ENCODE data around the gene KNDC1.

The KNDC1 gene

GRCh38 chr10:133129859-133130495, 30.0 kb upstream of the KNDC1 start:
- no peak for DNase-seq
- no peak overlapping the region for H3K18ac ChIP-seq (ENCODE audit: low read depth in 1 of 2, low read length in 2 of 2)
- H3K4me1 ChIP-seq (ENCODE audit: control insufficient read depth, insufficient read depth, low read depth, low read length): peaks cover 5% of the 10 kb centered on the region
- H3K27ac ChIP-seq (ENCODE audit: low read length, poor library complexity, severe bottlenecking): no peak overlapping the region
- peaks cover 0 to 17% of the 10 kb centered on the region in 2 experiments for H3K27me3 ChIP-seq (ENCODE audit: control insufficient read depth in 1 of 2, insufficient read depth in 1 of 2, low read length in 2 of 2)
- no peak overlapping the region for H3K9ac ChIP-seq (ENCODE audit: low read length)
- no peak overlapping the region for H3K23ac ChIP-seq (ENCODE audit: low read length in 2 of 2)
- no peak overlapping the region for H2AFZ ChIP-seq (ENCODE audit: low read depth, low read length)
- no peak overlapping the region for H3K4me2 ChIP-seq (ENCODE audit: low read length, poor library complexity, severe bottlenecking)
- no peaks in the 10 kb centered on the region for H3K79me1 ChIP-seq (replicated peaks; ENCODE audit: low read length, poor library complexity, severe bottlenecking)
- H2AK5ac ChIP-seq (ENCODE audit: low read length, severe bottlenecking): no peak overlapping the region
- H4K8ac ChIP-seq (ENCODE audit: low read length): no peak overlapping the region
- no peak overlapping the region for H2BK120ac ChIP-seq (ENCODE audit: low read depth, low read length)
- H3K14ac ChIP-seq (ENCODE audit: low read length in 2 of 2): no peak overlapping the region
- 86% methylated on average over 19 of the region's 20 CpGs for WGBS
- no peaks in the 10 kb centered on the region for H3K9me3 ChIP-seq (ENCODE audit: control insufficient read depth, low read length)
- H2BK5ac ChIP-seq (ENCODE audit: low read depth, low read length, poor library complexity, severe bottlenecking): no peak overlapping the region
- no peak overlapping the region for H3K4me3 ChIP-seq (ENCODE audit: insufficient read depth in 1 of 2, low read depth in 1 of 2, low read length in 2 of 2)
- no peak overlapping the region for H2BK12ac ChIP-seq (ENCODE audit: low read length in 2 of 2)
- no peak overlapping the region for H2BK15ac ChIP-seq (ENCODE audit: low read depth, poor library complexity, severe bottlenecking)
- no peak overlapping the region for H3K4ac ChIP-seq (ENCODE audit: low read depth in 1 of 2, low read length in 2 of 2)
- no peak overlapping the region for H4K91ac ChIP-seq (ENCODE audit: low read length)
- peaks cover 0 to 3% of the 10 kb centered on the region in 2 experiments for H3K36me3 ChIP-seq (ENCODE audit: control insufficient read depth in 1 of 2, insufficient read depth in 2 of 2, low read depth in 1 of 2, low read length in 2 of 2)

- H4K91ac ChIP-seq (ENCODE audit: low read length): peak overlapping the region; percentile 61
- H2BK15ac ChIP-seq (ENCODE audit: low read depth, poor library complexity, severe bottlenecking): no peak overlapping the region
- no peak overlapping the region for H2AFZ ChIP-seq (ENCODE audit: low read depth, low read length)
- no peak overlapping the region for H2BK5ac ChIP-seq (ENCODE audit: low read depth, low read length, poor library complexity, severe bottlenecking)
- H2BK120ac ChIP-seq (ENCODE audit: low read depth, low read length): no peak overlapping the region
- peaks cover 5% of the 10 kb centered on the region for H3K4me1 ChIP-seq (ENCODE audit: control insufficient read depth, insufficient read depth, low read depth, low read length)
- H3K79me1 ChIP-seq (replicated peaks; ENCODE audit: low read length, poor library complexity, severe bottlenecking): no peaks in the 10 kb centered on the region
- peaks cover 0 to 3% of the 10 kb centered on the region in 2 experiments for H3K36me3 ChIP-seq (ENCODE audit: control insufficient read depth in 1 of 2, insufficient read depth in 2 of 2, low read depth in 1 of 2, low read length in 2 of 2)
- H3K18ac ChIP-seq (ENCODE audit: low read depth in 1 of 2, low read length in 2 of 2): no peak overlapping the region
- H3K9ac ChIP-seq (ENCODE audit: low read length): no peak overlapping the region
- no peak overlapping the region for H3K4me2 ChIP-seq (ENCODE audit: low read length, poor library complexity, severe bottlenecking)
- no peak overlapping the region for H4K8ac ChIP-seq (ENCODE audit: low read length)
- no peak overlapping the region for H2BK12ac ChIP-seq (ENCODE audit: low read length in 2 of 2)
- no peak overlapping the region for H3K4me3 ChIP-seq (ENCODE audit: insufficient read depth in 1 of 2, low read depth in 1 of 2, low read length in 2 of 2)
- no peaks in the 10 kb centered on the region for H3K9me3 ChIP-seq (ENCODE audit: control insufficient read depth, low read length)
- H3K4ac ChIP-seq (ENCODE audit: low read depth in 1 of 2, low read length in 2 of 2): no peak overlapping the region
- no peak for DNase-seq
- H3K14ac ChIP-seq (ENCODE audit: low read length in 2 of 2): no peak overlapping the region
- H3K23ac ChIP-seq (ENCODE audit: low read length in 2 of 2): no peak overlapping the region
- WGBS: 85% methylated on average over 11 of the region's 11 CpGs
- peaks cover 0 to 16% of the 10 kb centered on the region in 2 experiments for H3K27me3 ChIP-seq (ENCODE audit: control insufficient read depth in 1 of 2, insufficient read depth in 1 of 2, low read length in 2 of 2)
- H3K27ac ChIP-seq (ENCODE audit: low read length, poor library complexity, severe bottlenecking): no peak overlapping the region
- no peak overlapping the region for H2AK5ac ChIP-seq (ENCODE audit: low read length, severe bottlenecking)
These were observed 29.4 kb upstream of the KNDC1 start for GRCh38 chr10:133130602-133131001.

GRCh38 chr10:133131053-133131452, 29.0 kb upstream of the KNDC1 start:
- Histone ChIP-seq H3K18ac (ENCODE audit: low read depth in 1 of 2, low read length in 2 of 2) (no peak overlapping the region), H2AFZ (ENCODE audit: low read depth, low read length) (no peak overlapping the region), H3K4ac (ENCODE audit: low read depth in 1 of 2, low read length in 2 of 2) (no peak overlapping the region), H3K23ac (ENCODE audit: low read length in 2 of 2) (no peak overlapping the region), H2BK5ac (ENCODE audit: low read depth, low read length, poor library complexity, severe bottlenecking) (no peak overlapping the region), H3K9ac (ENCODE audit: low read length) (no peak overlapping the region), H3K27ac (ENCODE audit: low read length, poor library complexity, severe bottlenecking) (no peak overlapping the region), H3K14ac (ENCODE audit: low read length in 2 of 2) (no peak overlapping the region), H3K36me3 (ENCODE audit: control insufficient read depth in 1 of 2, insufficient read depth in 2 of 2, low read depth in 1 of 2, low read length in 2 of 2) (peaks cover 0 to 3% of the 10 kb centered on the region in 2 experiments), H2BK120ac (ENCODE audit: low read depth, low read length) (no peak overlapping the region), H3K27me3 (ENCODE audit: control insufficient read depth in 1 of 2, insufficient read depth in 1 of 2, low read length in 2 of 2) (peaks cover 0 to 11% of the 10 kb centered on the region in 2 experiments), H4K8ac (ENCODE audit: low read length) (no peak overlapping the region), H3K4me2 (ENCODE audit: low read length, poor library complexity, severe bottlenecking) (no peak overlapping the region), H2AK5ac (ENCODE audit: low read length, severe bottlenecking) (no peak overlapping the region), H2BK12ac (ENCODE audit: low read length in 2 of 2) (no peak overlapping the region), H3K9me3 (ENCODE audit: control insufficient read depth, low read length) (no peaks in the 10 kb centered on the region), H3K4me3 (ENCODE audit: insufficient read depth in 1 of 2, low read depth in 1 of 2, low read length in 2 of 2) (no peak overlapping the region), H2BK15ac (ENCODE audit: low read depth, poor library complexity, severe bottlenecking) (no peak overlapping the region), H4K91ac (ENCODE audit: low read length) (no peak overlapping the region), H3K4me1 (ENCODE audit: control insufficient read depth, insufficient read depth, low read depth, low read length) (peaks cover 5% of the 10 kb centered on the region), H3K79me1 (replicated peaks; ENCODE audit: low read length, poor library complexity, severe bottlenecking) (no peaks in the 10 kb centered on the region)
- DNase-seq: no peak
- WGBS: 90% methylated on average over 18 of the region's 18 CpGs

GRCh38 chr10:133131734-133132472, 28.1 kb upstream of the KNDC1 start:
- DNase-seq: no peak
- no peak overlapping the region for H3K14ac ChIP-seq (ENCODE audit: low read length in 2 of 2)
- no peak overlapping the region for H2BK5ac ChIP-seq (ENCODE audit: low read depth, low read length, poor library complexity, severe bottlenecking)
- no peak overlapping the region for H3K27ac ChIP-seq (ENCODE audit: low read length, poor library complexity, severe bottlenecking)
- H3K18ac ChIP-seq (ENCODE audit: low read depth in 1 of 2, low read length in 2 of 2): no peak overlapping the region
- no peak overlapping the region for H2AFZ ChIP-seq (ENCODE audit: low read depth, low read length)
- H3K9me3 ChIP-seq (ENCODE audit: control insufficient read depth, low read length): no peaks in the 10 kb centered on the region
- no peak overlapping the region for H2BK12ac ChIP-seq (ENCODE audit: low read length in 2 of 2)
- no peak overlapping the region for H2AK5ac ChIP-seq (ENCODE audit: low read length, severe bottlenecking)
- peaks cover 0 to 5% of the 10 kb centered on the region in 2 experiments for H3K27me3 ChIP-seq (ENCODE audit: control insufficient read depth in 1 of 2, insufficient read depth in 1 of 2, low read length in 2 of 2)
- H4K8ac ChIP-seq (ENCODE audit: low read length): no peak overlapping the region
- no peak overlapping the region for H3K4me2 ChIP-seq (ENCODE audit: low read length, poor library complexity, severe bottlenecking)
- no peak overlapping the region for H3K4ac ChIP-seq (ENCODE audit: low read depth in 1 of 2, low read length in 2 of 2)
- peaks cover 5% of the 10 kb centered on the region for H3K4me1 ChIP-seq (ENCODE audit: control insufficient read depth, insufficient read depth, low read depth, low read length)
- H3K23ac ChIP-seq (ENCODE audit: low read length in 2 of 2): no peak overlapping the region
- no peak overlapping the region for H3K4me3 ChIP-seq (ENCODE audit: insufficient read depth in 1 of 2, low read depth in 1 of 2, low read length in 2 of 2)
- H4K91ac ChIP-seq (ENCODE audit: low read length): peak overlapping the region; percentile 28
- no peak overlapping the region for H3K9ac ChIP-seq (ENCODE audit: low read length)
- H3K79me1 ChIP-seq (replicated peaks; ENCODE audit: low read length, poor library complexity, severe bottlenecking): no peaks in the 10 kb centered on the region
- H2BK15ac ChIP-seq (ENCODE audit: low read depth, poor library complexity, severe bottlenecking): no peak overlapping the region
- WGBS: 92% methylated on average over 41 of the region's 41 CpGs
- peaks cover 0 to 3% of the 10 kb centered on the region in 2 experiments for H3K36me3 ChIP-seq (ENCODE audit: control insufficient read depth in 1 of 2, insufficient read depth in 2 of 2, low read depth in 1 of 2, low read length in 2 of 2)
- no peak overlapping the region for H2BK120ac ChIP-seq (ENCODE audit: low read depth, low read length)
